ENCODE measurements around the gene PDGFD. TPM values are rescaled to one million over a fixed set of nuclear protein-coding genes. Genes with fewer than 3 reads are reported as not detected.

PDGFD gene
- total and polyA plus RNA-seq, 2 donors (not counting 1 experiment from before 2014, with no cell fraction given): 0.07 to 0.71 TPM

DNA sequence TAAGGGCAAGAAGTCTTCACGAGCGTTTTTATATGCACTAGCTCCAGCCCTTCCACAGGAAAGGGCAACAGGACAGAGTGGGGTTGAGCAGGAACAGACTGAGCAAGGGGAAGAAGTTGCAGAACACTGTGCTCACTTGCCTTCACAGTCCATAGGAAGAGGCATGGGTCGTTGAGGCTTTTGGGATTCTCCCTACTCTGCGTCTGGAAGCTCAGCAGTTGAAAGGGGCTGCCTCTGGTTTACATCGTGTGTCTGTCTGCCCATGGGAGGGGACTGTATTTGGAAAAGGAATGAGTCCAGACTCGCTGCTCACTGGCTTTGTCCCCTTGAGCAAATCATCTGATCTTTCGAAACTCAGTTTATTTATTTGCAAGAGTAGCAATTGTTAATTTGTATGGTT is 1.1 kb upstream of the PDGFD start:
- no peaks in the 10 kb centered on the region for H4K20me1 ChIP-seq (ENCODE audit: control insufficient read depth, insufficient read depth, low read length, poor library complexity, severe bottlenecking)
- no peak overlapping the region for H3K4me2 ChIP-seq (replicated peaks; ENCODE audit: low read depth, low read length, poor library complexity, severe bottlenecking)
- no peak for ATAC-seq (ENCODE audit: low read depth)
- H3K4me3 ChIP-seq (ENCODE audit: control extremely low read depth in 1 of 5, extremely low read depth in 1 of 5, insufficient read depth in 1 of 5, low read depth in 2 of 5, low read length in 4 of 5): no peak overlapping the region
- Mint-ChIP-seq H3K4me3 (peak overlapping the region; percentile 35), H3K27me3 (peaks cover 10% of the 10 kb centered on the region), H3K27ac (no peak overlapping the region), H3K4me1 (peaks cover 19% of the 10 kb centered on the region), H3K9me3 (ENCODE audit: insufficient read depth) (no peaks in the 10 kb centered on the region)
- H3K36me3 ChIP-seq (replicated peaks in 1 of 2; ENCODE audit: control extremely low read depth in 1 of 2, control insufficient read depth in 1 of 2, extremely low read depth in 1 of 2, insufficient read depth in 2 of 2, low read length in 1 of 2): no peaks in the 10 kb centered on the region
- peaks cover 0 to 11% (median 6%) of the 10 kb centered on the region in 4 experiments for H3K27me3 ChIP-seq (replicated peaks in 1 of 4; ENCODE audit: control extremely low read depth in 1 of 4, control insufficient read depth in 3 of 4, insufficient read depth in 4 of 4, low read length in 3 of 4)
- no peak overlapping the region for H3K9ac ChIP-seq (ENCODE audit: low read length)
- TF ChIP-seq EZH2 (IDR thresholded peaks at IDR 0.05; ENCODE audit: borderline replicate concordance, insufficient read depth, low read depth, low read length, poor library complexity, severe bottlenecking): no peak
- TF ChIP-seq, protein P1, sequence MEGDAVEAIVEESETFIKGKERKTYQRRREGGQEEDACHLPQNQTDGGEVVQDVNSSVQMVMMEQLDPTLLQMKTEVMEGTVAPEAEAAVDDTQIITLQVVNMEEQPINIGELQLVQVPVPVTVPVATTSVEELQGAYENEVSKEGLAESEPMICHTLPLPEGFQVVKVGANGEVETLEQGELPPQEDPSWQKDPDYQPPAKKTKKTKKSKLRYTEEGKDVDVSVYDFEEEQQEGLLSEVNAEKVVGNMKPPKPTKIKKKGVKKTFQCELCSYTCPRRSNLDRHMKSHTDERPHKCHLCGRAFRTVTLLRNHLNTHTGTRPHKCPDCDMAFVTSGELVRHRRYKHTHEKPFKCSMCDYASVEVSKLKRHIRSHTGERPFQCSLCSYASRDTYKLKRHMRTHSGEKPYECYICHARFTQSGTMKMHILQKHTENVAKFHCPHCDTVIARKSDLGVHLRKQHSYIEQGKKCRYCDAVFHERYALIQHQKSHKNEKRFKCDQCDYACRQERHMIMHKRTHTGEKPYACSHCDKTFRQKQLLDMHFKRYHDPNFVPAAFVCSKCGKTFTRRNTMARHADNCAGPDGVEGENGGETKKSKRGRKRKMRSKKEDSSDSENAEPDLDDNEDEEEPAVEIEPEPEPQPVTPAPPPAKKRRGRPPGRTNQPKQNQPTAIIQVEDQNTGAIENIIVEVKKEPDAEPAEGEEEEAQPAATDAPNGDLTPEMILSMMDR (IDR thresholded peaks at IDR 0.05): no peak
- ChIA-PET CTCF (no interaction called here), POLR2A (no interaction called here)
- WGBS (ENCODE audit: insufficient coverage): 100% methylated on average over 4 of the region's 7 CpGs
- H2AFZ ChIP-seq (ENCODE audit: insufficient read depth, low read depth, low read length, poor library complexity, severe bottlenecking): no peak overlapping the region
- no peak for DNase-seq
- no peak overlapping the region for H3K27ac ChIP-seq (ENCODE audit: low read length in 2 of 2)
- H3K9me3 ChIP-seq (ENCODE audit: control extremely low read depth in 1 of 3, control insufficient read depth in 2 of 3, insufficient read depth in 1 of 3, low read length in 2 of 3): peaks cover 0 to 2% (median 0%) of the 10 kb centered on the region in 3 donors
- H3K4me1 ChIP-seq (ENCODE audit: control insufficient read depth in 2 of 2, insufficient read depth in 2 of 2, low read length in 2 of 2): peaks cover 10 to 14% of the 10 kb centered on the region in 2 donors
- H3K79me2 ChIP-seq (ENCODE audit: control insufficient read depth, insufficient read depth, low read length): no peaks in the 10 kb centered on the region
- intact Hi-C loops (cut with micrococcal nuclease): no loop called here

DNA sequence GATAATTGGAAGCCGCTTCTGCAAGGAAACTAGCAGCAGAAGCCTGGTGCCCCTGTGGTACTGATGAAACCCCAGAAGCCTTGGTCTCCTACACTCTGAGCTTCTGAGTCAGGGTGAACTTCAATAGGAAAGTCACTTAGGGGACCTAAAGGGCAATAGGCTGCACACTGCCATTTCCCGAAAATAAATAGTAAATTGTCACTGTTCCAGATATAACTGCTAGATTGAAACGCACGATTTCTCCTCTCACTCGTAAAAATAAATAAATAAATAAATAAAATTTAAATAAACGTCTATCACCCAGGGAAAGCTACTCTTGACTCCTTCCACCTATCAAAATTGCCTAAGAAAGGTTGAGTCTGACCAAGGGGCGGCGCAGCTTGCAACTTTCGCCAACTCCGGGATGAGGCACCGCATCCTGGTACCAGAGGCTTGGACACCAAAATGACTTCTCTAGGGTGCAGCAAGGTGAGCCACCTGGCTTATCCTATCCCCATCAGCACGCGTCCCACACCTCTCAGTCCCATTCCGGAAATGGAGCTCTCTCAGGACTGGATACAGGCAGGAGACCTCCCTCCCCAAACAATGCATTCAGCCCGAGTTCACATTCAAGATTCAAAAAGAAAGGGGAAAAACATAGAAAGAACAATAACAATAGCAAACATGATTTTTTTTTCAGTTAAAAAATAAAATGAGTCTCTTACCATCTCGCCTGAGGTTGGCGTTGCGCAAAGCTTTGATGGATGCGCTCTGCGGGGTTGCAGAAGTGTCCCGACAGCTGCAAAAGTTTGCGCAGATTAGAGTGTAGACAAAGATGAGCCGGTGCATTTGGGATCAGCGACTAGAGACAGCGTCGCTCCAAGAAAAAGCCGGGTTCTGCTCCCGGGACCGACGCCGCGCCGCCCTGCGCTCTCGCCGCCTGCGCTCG is 583 bp downstream of the PDGFD start:
- Histone ChIP-seq H3K27ac (ENCODE audit: low read length in 2 of 2) (no peak overlapping the region), H3K4me3 (ENCODE audit: control extremely low read depth in 1 of 5, extremely low read depth in 1 of 5, insufficient read depth in 1 of 5, low read depth in 2 of 5, low read length in 4 of 5) (peak overlapping the region; percentile 3 to 50 (median 26)), H2AFZ (ENCODE audit: insufficient read depth, low read depth, low read length, poor library complexity, severe bottlenecking) (peak overlapping the region; percentile 47), H3K9ac (ENCODE audit: low read length) (peak overlapping the region; percentile 48), H3K4me2 (replicated peaks; ENCODE audit: low read depth, low read length, poor library complexity, severe bottlenecking) (peak overlapping the region; percentile 68), H3K27me3 (replicated peaks in 1 of 4; ENCODE audit: control extremely low read depth in 1 of 4, control insufficient read depth in 3 of 4, insufficient read depth in 4 of 4, low read length in 3 of 4) (peaks cover 0 to 11% (median 6%) of the 10 kb centered on the region in 4 experiments), H3K9me3 (ENCODE audit: control extremely low read depth in 1 of 3, control insufficient read depth in 2 of 3, insufficient read depth in 1 of 3, low read length in 2 of 3) (peaks cover 0 to 2% (median 0%) of the 10 kb centered on the region in 3 donors), H4K20me1 (ENCODE audit: control insufficient read depth, insufficient read depth, low read length, poor library complexity, severe bottlenecking) (no peaks in the 10 kb centered on the region), H3K79me2 (ENCODE audit: control insufficient read depth, insufficient read depth, low read length) (no peaks in the 10 kb centered on the region), H3K36me3 (replicated peaks in 1 of 2; ENCODE audit: control extremely low read depth in 1 of 2, control insufficient read depth in 1 of 2, extremely low read depth in 1 of 2, insufficient read depth in 2 of 2, low read length in 1 of 2) (no peaks in the 10 kb centered on the region), H3K4me1 (ENCODE audit: control insufficient read depth in 2 of 2, insufficient read depth in 2 of 2, low read length in 2 of 2) (peaks cover 10 to 14% of the 10 kb centered on the region in 2 donors)
- intact Hi-C loops (cut with micrococcal nuclease): no loop called here
- H3K4me3 Mint-ChIP-seq: peak overlapping the region; percentile 88
- 4% methylated on average over 32 of the region's 38 CpGs for WGBS (ENCODE audit: insufficient coverage)
- POLR2A ChIA-PET: no interaction called here
- ATAC-seq (ENCODE audit: low read depth) (no peak), DNase-seq (peak; percentile 7)
- TF ChIP-seq, protein P1 (IDR thresholded peaks at IDR 0.05): no peak
- TF ChIP-seq EZH2 (IDR thresholded peaks at IDR 0.05; ENCODE audit: borderline replicate concordance, insufficient read depth, low read depth, low read length, poor library complexity, severe bottlenecking): no peak
- CTCF ChIA-PET: interaction anchor here (1.3 to 2.6 kb wide), 3 partner anchors 10 to 544 kb away, joined by 3 to 8 read pairs (median 3); no protein-coding TSS in a partner anchor
- H3K27ac Mint-ChIP-seq: peak overlapping the region; percentile 78
- H3K9me3 Mint-ChIP-seq (ENCODE audit: insufficient read depth): no peaks in the 10 kb centered on the region
- H3K4me1 Mint-ChIP-seq: peaks cover 19% of the 10 kb centered on the region
- H3K27me3 Mint-ChIP-seq: peaks cover 10% of the 10 kb centered on the region

Data from B cell (primary cell).